HL-60 (cell line): ENCODE data around the gene LTB4R2.

ENCODE experiments used
- DNase-seq, 2 experiments: peaks; one replicate each; pipeline ENCODE4 v3.0.0-alpha.2; 2010 to 2020; ENCODE audit warnings: low read depth in 1 of 2, low spot score in 1 of 2
- H3K27ac ChIP-seq: fragments of 250-450 bp; sonication (Bioruptor Pico); replicated peaks from 2 replicates; pipeline ENCODE4 v1.5.1; 2020; ENCODE audit warnings: mild to moderate bottlenecking, moderate library complexity
- H3K27me3 ChIP-seq: fragments of 250-450 bp; sonication (Bioruptor Pico); 2 replicates; pipeline ENCODE4 v1.5.1; 2021; ENCODE audit warnings: mild to moderate bottlenecking, moderate library complexity; ENCODE audit not compliant: insufficient read depth, poor library complexity, severe bottlenecking
- H3K4me3 ChIP-seq: replicated peaks from 2 replicates; pipeline ENCODE4 v1.5.1; 2011; ENCODE audit warnings: mild to moderate bottlenecking, control low read depth, low read length; ENCODE audit not compliant: insufficient read depth
- GABPA ChIP-seq: IDR thresholded peaks from 2 replicates; pipeline ENCODE4 v1.6.1; 2012; ENCODE audit warnings: low read depth
- POLR2AphosphoS5 ChIP-seq: IDR thresholded peaks from 2 replicates; pipeline ENCODE4 v1.6.1; 2012; ENCODE audit warnings: low read depth
- SPI1 ChIP-seq: IDR thresholded peaks from 2 replicates; pipeline ENCODE4 v1.6.1; 2012; ENCODE audit warnings: low read depth, mild to moderate bottlenecking, borderline replicate concordance
- TF ChIP-seq, protein P1 (sequence below): IDR thresholded peaks from 2 replicates; pipeline ENCODE4 v1.6.1; 2012; ENCODE audit warnings: low read depth; ENCODE audit not compliant: insufficient replicate concordance
- TF ChIP-seq, protein P2 (sequence below): IDR thresholded peaks from one replicate; pipeline ENCODE4 v1.5.1; 2011; ENCODE audit warnings: low read length, control low read depth, inconsistent platforms; ENCODE audit not compliant: insufficient read depth

The LTB4R2 gene

DNA sequence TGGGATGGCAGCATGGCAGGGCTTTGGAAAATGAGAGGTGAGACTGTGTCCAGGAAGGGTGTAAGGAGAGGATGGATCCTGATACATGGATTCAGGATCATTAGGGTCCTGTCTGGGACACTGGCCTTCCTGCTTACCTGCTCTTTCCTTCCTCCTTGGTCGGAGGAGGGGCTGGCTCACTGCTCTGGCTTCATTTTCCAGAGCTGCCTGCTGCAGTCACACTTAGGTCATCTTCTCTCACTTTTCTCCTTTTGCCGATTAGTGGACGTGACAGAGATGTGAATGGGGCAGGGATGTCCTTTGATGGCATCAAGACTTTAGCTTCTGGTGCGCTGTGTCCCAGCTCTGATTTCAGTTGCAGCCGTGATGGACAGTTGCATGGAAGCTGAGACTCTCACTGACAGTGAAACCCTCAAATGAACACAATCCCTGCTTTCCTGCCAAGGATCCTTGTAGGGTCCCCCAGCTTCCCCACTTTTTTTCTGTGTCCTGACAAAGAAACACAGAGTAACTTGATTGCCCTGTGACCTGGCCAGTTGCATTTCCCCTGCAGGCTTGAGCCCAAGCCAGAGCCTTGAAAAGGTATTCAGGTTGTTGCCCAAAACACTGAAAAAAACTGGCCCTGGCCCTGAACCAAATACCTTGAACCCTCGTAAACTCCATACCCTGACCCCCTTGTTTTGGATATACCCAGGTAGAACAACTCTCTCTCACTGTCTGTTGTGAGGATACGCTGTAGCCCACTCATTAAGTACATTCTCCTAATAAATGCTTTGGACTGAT, 1.4 kb upstream of the LTB4R2 start:
- DNase-seq = no peak
- no peak for TF ChIP-seq SPI1
- TF ChIP-seq, protein P1, sequence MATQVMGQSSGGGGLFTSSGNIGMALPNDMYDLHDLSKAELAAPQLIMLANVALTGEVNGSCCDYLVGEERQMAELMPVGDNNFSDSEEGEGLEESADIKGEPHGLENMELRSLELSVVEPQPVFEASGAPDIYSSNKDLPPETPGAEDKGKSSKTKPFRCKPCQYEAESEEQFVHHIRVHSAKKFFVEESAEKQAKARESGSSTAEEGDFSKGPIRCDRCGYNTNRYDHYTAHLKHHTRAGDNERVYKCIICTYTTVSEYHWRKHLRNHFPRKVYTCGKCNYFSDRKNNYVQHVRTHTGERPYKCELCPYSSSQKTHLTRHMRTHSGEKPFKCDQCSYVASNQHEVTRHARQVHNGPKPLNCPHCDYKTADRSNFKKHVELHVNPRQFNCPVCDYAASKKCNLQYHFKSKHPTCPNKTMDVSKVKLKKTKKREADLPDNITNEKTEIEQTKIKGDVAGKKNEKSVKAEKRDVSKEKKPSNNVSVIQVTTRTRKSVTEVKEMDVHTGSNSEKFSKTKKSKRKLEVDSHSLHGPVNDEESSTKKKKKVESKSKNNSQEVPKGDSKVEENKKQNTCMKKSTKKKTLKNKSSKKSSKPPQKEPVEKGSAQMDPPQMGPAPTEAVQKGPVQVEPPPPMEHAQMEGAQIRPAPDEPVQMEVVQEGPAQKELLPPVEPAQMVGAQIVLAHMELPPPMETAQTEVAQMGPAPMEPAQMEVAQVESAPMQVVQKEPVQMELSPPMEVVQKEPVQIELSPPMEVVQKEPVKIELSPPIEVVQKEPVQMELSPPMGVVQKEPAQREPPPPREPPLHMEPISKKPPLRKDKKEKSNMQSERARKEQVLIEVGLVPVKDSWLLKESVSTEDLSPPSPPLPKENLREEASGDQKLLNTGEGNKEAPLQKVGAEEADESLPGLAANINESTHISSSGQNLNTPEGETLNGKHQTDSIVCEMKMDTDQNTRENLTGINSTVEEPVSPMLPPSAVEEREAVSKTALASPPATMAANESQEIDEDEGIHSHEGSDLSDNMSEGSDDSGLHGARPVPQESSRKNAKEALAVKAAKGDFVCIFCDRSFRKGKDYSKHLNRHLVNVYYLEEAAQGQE = no peak
- no peak for TF ChIP-seq POLR2AphosphoS5
- TF ChIP-seq GABPA = no peak
- TF ChIP-seq, protein P2, sequence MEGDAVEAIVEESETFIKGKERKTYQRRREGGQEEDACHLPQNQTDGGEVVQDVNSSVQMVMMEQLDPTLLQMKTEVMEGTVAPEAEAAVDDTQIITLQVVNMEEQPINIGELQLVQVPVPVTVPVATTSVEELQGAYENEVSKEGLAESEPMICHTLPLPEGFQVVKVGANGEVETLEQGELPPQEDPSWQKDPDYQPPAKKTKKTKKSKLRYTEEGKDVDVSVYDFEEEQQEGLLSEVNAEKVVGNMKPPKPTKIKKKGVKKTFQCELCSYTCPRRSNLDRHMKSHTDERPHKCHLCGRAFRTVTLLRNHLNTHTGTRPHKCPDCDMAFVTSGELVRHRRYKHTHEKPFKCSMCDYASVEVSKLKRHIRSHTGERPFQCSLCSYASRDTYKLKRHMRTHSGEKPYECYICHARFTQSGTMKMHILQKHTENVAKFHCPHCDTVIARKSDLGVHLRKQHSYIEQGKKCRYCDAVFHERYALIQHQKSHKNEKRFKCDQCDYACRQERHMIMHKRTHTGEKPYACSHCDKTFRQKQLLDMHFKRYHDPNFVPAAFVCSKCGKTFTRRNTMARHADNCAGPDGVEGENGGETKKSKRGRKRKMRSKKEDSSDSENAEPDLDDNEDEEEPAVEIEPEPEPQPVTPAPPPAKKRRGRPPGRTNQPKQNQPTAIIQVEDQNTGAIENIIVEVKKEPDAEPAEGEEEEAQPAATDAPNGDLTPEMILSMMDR = no peak
- no peaks in the 10 kb centered on the region for H3K27me3 ChIP-seq
- H3K27ac ChIP-seq = no peak overlapping the region
- H3K4me3 ChIP-seq = no peak overlapping the region

DNA sequence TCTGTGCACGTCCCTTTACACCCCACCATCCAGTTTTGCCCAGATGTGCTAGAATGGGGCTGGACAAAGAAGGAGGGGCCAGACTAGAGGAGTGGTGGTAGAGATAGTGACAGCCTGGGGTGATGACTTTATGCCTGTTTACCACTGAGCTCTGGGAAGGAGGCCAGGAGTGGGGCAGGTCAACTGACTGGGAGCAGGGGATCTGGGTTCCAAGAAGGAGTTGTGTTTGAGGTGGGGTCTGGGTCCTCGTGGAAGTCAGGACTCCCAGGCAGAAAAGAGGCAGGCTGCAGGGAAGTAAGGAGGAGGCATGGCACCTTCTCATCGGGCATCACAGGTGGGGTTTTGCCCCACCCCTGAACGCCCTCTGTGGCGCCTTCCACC, 315 bp downstream of the LTB4R2 start:
- Histone ChIP-seq H3K27me3 (no peaks in the 10 kb centered on the region), H3K27ac (peak overlapping the region; percentile 93), H3K4me3 (peak overlapping the region; percentile 47)
- no peak for TF ChIP-seq SPI1
- TF ChIP-seq POLR2AphosphoS5 = no peak
- TF ChIP-seq, protein P1 = no peak
- TF ChIP-seq GABPA = no peak
- TF ChIP-seq, protein P2 = no peak
- DNase-seq = no peak

DNA sequence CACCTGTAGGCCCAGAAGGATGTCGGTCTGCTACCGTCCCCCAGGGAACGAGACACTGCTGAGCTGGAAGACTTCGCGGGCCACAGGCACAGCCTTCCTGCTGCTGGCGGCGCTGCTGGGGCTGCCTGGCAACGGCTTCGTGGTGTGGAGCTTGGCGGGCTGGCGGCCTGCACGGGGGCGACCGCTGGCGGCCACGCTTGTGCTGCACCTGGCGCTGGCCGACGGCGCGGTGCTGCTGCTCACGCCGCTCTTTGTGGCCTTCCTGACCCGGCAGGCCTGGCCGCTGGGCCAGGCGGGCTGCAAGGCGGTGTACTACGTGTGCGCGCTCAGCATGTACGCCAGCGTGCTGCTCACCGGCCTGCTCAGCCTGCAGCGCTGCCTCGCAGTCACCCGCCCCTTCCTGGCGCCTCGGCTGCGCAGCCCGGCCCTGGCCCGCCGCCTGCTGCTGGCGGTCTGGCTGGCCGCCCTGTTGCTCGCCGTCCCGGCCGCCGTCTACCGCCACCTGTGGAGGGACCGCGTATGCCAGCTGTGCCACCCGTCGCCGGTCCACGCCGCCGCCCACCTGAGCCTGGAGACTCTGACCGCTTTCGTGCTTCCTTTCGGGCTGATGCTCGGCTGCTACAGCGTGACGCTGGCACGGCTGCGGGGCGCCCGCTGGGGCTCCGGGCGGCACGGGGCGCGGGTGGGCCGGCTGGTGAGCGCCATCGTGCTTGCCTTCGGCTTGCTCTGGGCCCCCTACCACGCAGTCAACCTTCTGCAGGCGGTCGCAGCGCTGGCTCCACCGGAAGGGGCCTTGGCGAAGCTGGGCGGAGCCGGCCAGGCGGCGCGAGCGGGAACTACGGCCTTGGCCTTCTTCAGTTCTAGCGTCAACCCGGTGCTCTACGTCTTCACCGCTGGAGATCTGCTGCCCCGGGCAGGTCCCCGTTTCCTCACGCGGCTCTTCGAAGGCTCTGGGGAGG, 985 bp downstream of the LTB4R2 start, which contains the start of gene LTB4R:
LTB4R (plus strand) TSS at position 857 of the 959 bp plus-strand sequence. CDS start 4,150 bp downstream, outside the sequence.
- Histone ChIP-seq H3K4me3 (peak within 1 kb of the TSS; percentile 47), H3K27ac (peak within 1 kb of the TSS; percentile 93), H3K27me3 (no peaks in the 10 kb centered on the region)
- TF ChIP-seq, protein P1 = no peak
- TF ChIP-seq GABPA = no peak
- DNase-seq = peak; percentile 60 to 61
